Panc1 (cell line): ENCODE measurements around the gene KDR.

Experiments
- TF ChIP-seq, protein P1 (sequence below): fragments of 450-650 bp; IDR thresholded peaks from 2 replicates; pipeline ENCODE4 v1.5.1; 2017; ENCODE audit warnings: mild to moderate bottlenecking
- TF ChIP-seq, protein P2 (sequence below), 2 experiments: IDR thresholded peaks; 2 replicates each; pipeline ENCODE4 v1.6.1; 2011 to 2012; ENCODE audit warnings: low read depth in 2 of 2, control low read depth in 1 of 2, low read length in 1 of 2, mild to moderate bottlenecking in 1 of 2, moderate library complexity in 1 of 2; ENCODE audit not compliant: insufficient read depth in 1 of 2

DNA sequence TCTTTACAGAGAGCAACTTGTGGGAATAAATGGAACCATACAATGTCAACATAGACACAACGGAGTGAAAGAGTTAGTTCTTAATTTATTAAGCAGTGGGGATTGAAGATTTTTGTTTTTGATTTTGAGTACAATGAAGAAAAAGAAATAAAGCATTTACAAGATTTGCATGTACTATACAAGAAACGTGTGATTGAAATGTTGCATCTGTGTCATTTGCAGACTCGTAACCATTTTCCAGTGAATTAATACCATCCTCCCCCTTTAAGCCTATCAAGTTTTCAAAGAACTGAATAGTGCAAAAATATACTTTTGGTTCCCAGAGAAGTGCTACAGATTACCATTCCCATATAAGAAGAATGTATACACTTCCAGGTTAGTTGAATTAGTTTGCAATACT, 8.6 kb upstream of the KDR start:
- TF ChIP-seq, protein P1, sequence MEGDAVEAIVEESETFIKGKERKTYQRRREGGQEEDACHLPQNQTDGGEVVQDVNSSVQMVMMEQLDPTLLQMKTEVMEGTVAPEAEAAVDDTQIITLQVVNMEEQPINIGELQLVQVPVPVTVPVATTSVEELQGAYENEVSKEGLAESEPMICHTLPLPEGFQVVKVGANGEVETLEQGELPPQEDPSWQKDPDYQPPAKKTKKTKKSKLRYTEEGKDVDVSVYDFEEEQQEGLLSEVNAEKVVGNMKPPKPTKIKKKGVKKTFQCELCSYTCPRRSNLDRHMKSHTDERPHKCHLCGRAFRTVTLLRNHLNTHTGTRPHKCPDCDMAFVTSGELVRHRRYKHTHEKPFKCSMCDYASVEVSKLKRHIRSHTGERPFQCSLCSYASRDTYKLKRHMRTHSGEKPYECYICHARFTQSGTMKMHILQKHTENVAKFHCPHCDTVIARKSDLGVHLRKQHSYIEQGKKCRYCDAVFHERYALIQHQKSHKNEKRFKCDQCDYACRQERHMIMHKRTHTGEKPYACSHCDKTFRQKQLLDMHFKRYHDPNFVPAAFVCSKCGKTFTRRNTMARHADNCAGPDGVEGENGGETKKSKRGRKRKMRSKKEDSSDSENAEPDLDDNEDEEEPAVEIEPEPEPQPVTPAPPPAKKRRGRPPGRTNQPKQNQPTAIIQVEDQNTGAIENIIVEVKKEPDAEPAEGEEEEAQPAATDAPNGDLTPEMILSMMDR = no peak
- TF ChIP-seq, protein P2, sequence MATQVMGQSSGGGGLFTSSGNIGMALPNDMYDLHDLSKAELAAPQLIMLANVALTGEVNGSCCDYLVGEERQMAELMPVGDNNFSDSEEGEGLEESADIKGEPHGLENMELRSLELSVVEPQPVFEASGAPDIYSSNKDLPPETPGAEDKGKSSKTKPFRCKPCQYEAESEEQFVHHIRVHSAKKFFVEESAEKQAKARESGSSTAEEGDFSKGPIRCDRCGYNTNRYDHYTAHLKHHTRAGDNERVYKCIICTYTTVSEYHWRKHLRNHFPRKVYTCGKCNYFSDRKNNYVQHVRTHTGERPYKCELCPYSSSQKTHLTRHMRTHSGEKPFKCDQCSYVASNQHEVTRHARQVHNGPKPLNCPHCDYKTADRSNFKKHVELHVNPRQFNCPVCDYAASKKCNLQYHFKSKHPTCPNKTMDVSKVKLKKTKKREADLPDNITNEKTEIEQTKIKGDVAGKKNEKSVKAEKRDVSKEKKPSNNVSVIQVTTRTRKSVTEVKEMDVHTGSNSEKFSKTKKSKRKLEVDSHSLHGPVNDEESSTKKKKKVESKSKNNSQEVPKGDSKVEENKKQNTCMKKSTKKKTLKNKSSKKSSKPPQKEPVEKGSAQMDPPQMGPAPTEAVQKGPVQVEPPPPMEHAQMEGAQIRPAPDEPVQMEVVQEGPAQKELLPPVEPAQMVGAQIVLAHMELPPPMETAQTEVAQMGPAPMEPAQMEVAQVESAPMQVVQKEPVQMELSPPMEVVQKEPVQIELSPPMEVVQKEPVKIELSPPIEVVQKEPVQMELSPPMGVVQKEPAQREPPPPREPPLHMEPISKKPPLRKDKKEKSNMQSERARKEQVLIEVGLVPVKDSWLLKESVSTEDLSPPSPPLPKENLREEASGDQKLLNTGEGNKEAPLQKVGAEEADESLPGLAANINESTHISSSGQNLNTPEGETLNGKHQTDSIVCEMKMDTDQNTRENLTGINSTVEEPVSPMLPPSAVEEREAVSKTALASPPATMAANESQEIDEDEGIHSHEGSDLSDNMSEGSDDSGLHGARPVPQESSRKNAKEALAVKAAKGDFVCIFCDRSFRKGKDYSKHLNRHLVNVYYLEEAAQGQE (IDR thresholded peaks at IDR 0.05; ENCODE audit: insufficient read depth in 1 of 2, low read depth in 2 of 2, low read length in 1 of 2) = no peak
